NOMO-1 treated with dmso at 0.1 percent for 144 hours (cell line): ENCODE measurements around the gene APPBP2.
"Not testable (repeated sequence)": the region's sequence is repeated elsewhere in the genome, so short reads cannot be mapped to it uniquely, and the experiment has no call there.

Experiments
- DNase-seq: peaks from one replicate; lab custom pipeline; 2025; ENCODE audit not compliant: unreplicated experiment; lab: John Stamatoyannopoulos, UW

APPBP2 gene

DNA sequence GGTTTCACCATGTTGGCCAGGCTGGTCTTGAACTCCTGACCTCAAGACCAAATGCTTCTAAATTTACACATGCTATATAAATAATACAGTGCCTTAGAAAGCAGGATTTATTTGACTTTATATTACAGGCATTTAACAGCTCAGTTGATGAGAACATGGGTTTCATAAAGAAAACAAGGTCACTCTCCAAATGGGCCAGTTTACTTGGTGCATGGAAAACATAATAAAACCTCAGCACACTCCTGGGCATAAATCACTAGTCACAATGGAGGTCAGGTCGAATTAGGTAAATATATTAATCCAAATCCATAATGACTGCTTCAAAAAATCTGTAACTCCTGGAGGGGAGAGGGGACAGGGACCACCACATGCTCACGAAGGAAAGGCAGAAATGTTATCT is 24.5 kb downstream of the APPBP2 start:
- no peak for DNase-seq

DNA sequence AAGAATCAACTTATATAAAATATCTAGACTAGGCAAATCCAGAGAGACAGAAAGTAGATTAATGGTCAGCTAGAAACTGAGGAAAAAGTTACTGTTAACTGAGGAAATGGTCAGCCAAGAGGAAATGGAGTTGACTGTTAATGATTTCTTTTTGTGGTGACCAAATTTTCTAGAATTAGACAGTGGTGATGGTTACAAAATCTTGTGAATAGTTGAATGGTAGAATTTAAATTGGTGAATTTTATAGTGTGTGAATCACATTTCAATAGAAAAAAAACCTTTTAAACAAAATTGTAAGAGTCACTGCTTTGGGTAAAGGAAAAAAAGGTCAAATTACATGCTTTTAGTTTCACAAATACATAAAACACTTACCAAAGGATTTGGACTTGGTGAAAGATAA is 30.0 kb downstream of the APPBP2 start:
- DNase-seq = no peak

DNA sequence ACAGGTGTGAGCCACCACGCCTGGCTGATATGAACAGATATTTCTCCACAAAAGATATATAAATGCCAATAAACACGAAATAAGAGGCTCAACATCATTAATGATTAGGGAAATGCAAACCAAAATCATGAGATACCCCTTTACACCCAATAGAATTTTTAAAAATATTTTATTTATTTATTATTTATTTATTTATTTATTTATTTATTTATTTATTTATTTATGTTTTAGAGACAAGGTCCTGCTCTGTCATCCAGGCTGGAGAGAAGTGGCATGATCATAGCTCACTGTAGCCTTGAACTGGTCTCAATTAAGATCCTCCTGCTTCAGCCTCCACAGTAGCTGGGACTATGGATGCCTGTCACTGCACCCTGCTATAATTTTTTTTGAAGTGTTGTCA is 30.8 kb downstream of the APPBP2 start:
- DNase-seq = no peak

- DNase-seq = no peak
These were observed 32.2 kb downstream of the APPBP2 start for GRCh38 chr17:60493847-60494321.

- no peak for DNase-seq
These were observed 34.3 kb downstream of the APPBP2 start for GRCh38 chr17:60491771-60492170.

DNA sequence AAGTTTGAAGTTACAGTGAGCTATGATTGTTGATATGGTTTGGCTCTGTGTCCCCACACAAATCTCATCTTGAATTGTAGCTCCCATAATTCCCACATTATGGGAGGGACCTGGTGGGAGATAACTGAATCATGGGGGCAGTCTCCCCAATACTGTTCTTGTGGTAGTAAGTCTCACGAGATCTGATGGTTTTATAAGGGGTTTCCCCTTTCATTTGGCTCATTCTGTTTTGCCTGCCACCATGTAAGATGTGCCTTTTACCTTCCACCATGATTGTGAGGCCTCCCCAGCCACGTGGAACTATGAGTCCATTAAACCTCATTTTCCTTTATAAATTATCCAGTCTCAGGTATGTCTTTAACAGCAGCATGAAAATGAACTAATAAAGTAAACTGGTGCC is 35.4 kb downstream of the APPBP2 start:
- DNase-seq = not testable (repeated sequence)

GRCh38 chr17:60481604-60482003 is 44.4 kb downstream of the APPBP2 start:
- no peak for DNase-seq

DNA sequence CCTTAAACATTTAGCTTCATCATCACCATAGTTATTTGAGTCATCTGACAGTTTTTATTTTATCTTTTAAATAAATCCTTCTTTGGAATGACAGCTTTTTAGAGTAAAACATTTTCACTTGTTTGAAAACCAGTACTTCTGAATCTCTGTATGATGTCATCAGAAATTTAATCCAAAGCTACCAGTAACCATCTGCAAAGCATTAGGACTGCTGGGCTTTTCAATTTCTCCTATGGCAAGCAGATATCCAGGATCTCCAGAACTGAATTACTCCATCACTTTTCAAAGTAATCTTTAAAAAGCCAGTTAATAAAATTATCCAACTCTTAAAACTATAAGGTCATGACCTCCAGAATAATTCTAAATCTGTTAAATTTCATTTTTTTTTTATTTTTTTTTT is 52.3 kb downstream of the APPBP2 start:
- no peak for DNase-seq

GRCh38 chr17:60472449-60472848 is 53.6 kb downstream of the APPBP2 start:
- DNase-seq = no peak

GRCh38 chr17:60471451-60471850 is 54.6 kb downstream of the APPBP2 start:
- no peak for DNase-seq

DNA sequence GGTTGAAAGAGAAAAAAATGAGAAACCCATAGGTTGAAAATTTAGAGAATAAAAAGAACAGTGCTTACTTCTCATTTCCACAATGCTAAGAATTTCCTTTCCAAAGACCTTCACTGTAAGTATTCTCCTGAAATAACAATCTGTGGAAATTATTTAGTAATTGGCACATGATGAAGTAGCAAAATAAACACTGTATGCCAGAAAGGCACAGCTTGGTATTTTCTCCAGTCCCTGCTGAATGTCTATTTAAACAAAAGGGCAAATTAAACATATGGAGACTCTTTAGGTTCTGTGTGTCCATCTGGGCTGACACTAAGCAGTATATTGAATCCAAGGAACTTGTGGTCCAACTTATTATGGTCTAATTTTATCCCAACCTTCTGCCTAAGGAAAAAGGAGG is 57.7 kb downstream of the APPBP2 start:
- DNase-seq = no peak

- DNase-seq = no peak
These were observed 61.7 kb downstream of the APPBP2 start for GRCh38 chr17:60464343-60464742.

- DNase-seq = no peak
These were observed 62.7 kb downstream of the APPBP2 start for GRCh38 chr17:60463157-60463835.

DNA sequence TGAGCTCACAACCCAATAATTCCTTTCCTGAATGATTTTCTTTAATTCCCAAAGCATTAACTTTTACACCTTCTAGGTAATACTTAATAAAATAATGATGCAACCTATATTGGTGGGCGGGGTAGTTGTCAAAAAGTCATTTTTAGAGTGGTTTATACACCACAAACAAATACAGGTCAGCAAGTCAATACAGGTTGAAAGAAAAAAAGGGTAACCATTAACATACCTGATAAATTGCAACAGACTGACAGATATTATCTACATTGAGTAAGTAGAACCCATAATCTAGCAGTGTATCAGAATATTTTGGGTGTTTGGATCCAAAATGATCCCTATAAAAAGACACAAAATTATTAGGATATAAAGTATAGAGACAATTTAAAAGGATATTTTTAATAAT is 64.5 kb downstream of the APPBP2 start:
- DNase-seq = no peak

DNA sequence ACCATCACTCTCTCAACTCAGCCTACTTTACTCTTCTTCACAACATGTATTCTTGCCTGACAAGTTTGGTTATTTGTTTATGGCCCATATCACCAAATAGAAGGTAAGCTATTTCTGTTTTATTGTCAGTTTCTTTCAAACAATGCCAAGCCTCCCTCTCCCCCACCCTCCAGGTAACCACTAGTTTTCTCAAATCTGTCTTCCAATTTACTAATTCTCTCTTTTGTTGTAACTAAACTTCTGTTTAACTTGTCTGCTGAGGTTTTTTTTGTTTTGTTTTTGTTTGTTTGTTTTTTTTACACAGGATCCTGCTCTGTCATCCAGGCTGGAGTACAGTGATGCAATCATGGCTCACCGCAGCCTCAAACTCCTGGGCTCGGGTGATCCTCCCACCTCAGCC is 68.9 kb downstream of the APPBP2 start:
- DNase-seq = no peak

GRCh38 chr17:60455378-60455777 is 70.7 kb downstream of the APPBP2 start:
- DNase-seq = no peak

DNA sequence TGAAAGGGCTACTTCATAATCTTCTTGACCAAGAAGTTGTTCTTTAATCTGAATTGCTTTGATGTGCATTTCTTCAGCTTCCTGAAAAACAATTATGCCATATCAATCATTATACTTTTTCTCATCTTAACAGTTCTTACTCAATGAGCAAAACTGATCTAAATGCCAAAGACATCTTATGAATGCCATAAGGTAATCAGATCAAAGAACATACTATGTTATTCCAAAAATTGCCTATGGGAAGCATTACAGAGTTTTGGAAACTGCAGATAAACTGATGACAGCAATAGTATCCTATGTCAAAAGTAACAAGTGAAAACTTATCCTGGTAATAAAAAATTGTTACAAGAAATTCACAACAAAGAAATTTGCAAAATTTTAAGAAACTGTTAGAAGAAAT is 74.1 kb downstream of the APPBP2 start:
- no peak for DNase-seq

- DNase-seq = no peak
These were observed 75.0 kb downstream of the APPBP2 start for GRCh38 chr17:60451071-60451470.

DNA sequence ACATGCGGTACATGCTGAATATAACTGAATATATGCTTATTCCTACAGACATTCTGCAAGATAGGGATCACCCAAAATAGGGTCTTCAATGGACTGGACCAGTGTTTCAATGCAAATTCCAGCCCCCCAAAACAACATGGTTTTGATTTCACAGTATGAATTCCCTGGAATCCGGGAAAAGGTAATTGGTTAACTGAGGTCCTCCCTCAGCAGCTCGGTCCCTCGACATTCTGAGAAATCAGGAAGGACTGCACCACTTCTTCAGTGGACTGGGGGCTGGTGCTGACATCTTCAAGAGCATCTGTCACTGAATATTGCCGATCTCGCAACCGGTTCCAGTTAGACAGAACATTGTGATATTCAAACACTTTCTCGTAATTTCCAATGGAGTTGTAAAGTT is 78.7 kb downstream of the APPBP2 start:
- DNase-seq = no peak

- no peak for DNase-seq
These were observed 80.9 kb downstream of the APPBP2 start for GRCh38 chr17:60445144-60445543.

DNA sequence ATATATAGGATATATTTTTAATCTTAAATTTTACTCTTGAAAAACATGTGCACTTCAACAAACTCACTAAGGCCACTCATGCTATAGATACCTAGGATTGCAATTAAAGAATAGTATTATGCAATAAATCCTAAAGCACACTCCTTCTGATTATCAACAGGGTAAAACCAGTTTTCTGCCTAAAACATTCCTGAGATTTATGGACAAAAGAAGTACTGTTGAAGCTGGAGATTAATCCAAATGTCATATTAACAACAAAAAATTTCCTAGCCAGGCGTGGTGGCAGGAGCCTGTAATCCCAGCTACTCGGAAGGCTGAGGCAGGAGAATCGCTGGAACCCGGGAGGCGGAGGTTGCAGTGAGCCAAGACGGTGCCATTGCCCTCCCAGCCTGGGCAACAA is 82.3 kb downstream of the APPBP2 start:
- DNase-seq = no peak

DNA sequence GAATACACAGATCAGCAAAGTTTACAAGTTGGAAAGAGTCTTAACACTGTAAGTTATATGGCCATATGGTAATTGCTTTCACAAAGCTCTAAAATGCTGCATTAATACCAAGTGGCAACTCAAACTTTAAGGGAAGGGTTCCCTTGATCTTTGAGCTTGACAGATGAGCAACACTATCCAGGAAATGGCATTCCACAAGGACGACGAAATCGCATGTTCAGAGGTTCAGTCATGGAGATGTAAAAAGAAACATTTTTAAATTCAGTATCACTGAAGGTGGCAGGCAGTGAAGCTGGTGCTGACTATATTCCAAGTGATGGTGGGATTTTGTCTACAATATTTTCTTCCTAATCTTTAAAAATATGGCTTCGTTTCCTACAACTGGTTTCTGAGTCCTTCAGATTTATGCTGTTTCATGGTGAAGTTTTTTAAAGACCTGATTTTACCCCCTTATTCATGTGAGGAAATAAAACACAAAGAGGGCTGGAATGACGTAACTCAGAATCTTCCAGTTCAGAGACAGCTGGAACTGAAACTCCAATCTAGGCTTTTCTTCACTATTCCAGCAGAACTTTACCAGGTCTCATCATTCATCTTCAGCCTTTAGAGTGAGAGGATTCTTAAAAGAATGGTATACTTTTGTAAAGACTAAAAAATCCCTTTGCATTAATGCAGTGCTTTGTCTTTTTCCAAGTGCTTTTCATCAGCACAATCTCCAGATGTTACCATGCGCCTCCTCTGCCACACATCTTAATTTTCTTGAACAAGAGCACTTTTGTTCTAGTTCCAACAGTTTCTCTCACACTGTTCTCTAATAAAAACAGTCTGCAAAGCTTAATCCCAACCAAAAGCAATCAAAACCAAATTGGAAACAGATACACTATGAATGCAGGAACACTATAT is 83.5 kb downstream of the APPBP2 start:
- DNase-seq = no peak
